ENCODE results near the gene ISL2. TPM values are rescaled to one million over a fixed set of nuclear protein-coding genes. Genes with fewer than 3 reads are reported as not detected.
A peak's percentile ranks its signal among the peaks of the same experiment; 100 is the strongest.
"Not testable (repeated sequence)": the region's sequence is repeated elsewhere in the genome, so short reads cannot be mapped to it uniquely, and the experiment has no call there.

Gene ISL2
- total and polyA plus RNA-seq, 9 donors: 0.04 to 0.19 TPM; not detected in 7

GRCh38 chr15:76310475-76311099, 26.0 kb upstream of the ISL2 start:
- WGBS (ENCODE audit: insufficient coverage): 0% methylated on average over 9 of the region's 16 CpGs
- Histone ChIP-seq H3K27me3 (ENCODE audit: control insufficient read depth, insufficient read depth, low read length) (peaks cover 4% of the 10 kb centered on the region), H3K9me3 (replicated peaks; ENCODE audit: control insufficient read depth, low read depth, low read length) (no peaks in the 10 kb centered on the region), H3K36me3 (ENCODE audit: control insufficient read depth, insufficient read depth, low read length) (no peaks in the 10 kb centered on the region), H3K4me3 (ENCODE audit: low read length) (peak overlapping the region; percentile 87), H3K27ac (ENCODE audit: low read length) (peak overlapping the region; percentile 85), H3K4me1 (ENCODE audit: control insufficient read depth, insufficient read depth, low read length) (peaks cover 6% of the 10 kb centered on the region)
- DNase-seq: peak; percentile 43

GRCh38 chr15:76311100-76311953, 25.2 kb upstream of the ISL2 start, which contains the start of gene ETFA:
TSS of gene ETFA (minus strand) at chr15:76311469. CDS start at chr15:76311388, 81 bp downstream.
- Histone ChIP-seq H3K4me3 (ENCODE audit: low read length) (peak within 1 kb of the TSS; percentile 87), H3K27me3 (ENCODE audit: control insufficient read depth, insufficient read depth, low read length) (peaks cover 4% of the 10 kb centered on the region), H3K4me1 (ENCODE audit: control insufficient read depth, insufficient read depth, low read length) (peaks cover 6% of the 10 kb centered on the region), H3K27ac (ENCODE audit: low read length) (peak within 1 kb of the TSS; percentile 85), H3K9me3 (replicated peaks; ENCODE audit: control insufficient read depth, low read depth, low read length) (no peaks in the 10 kb centered on the region), H3K36me3 (ENCODE audit: control insufficient read depth, insufficient read depth, low read length) (no peaks in the 10 kb centered on the region)
- WGBS (ENCODE audit: insufficient coverage): under 1% methylated on average over 59 of the region's 60 CpGs
- peak; percentile 99 for DNase-seq

- Histone ChIP-seq H3K9me3 (replicated peaks; ENCODE audit: control insufficient read depth, low read depth, low read length) (no peaks in the 10 kb centered on the region), H3K4me3 (ENCODE audit: low read length) (no peak overlapping the region), H3K27me3 (ENCODE audit: control insufficient read depth, insufficient read depth, low read length) (peaks cover 4% of the 10 kb centered on the region), H3K36me3 (ENCODE audit: control insufficient read depth, insufficient read depth, low read length) (no peaks in the 10 kb centered on the region), H3K27ac (ENCODE audit: low read length) (no peak overlapping the region), H3K4me1 (ENCODE audit: control insufficient read depth, insufficient read depth, low read length) (peaks cover 6% of the 10 kb centered on the region)
- WGBS (ENCODE audit: insufficient coverage): 81% methylated on average over 6 of the region's 7 CpGs
- no peak for DNase-seq
Measured at GRCh38 chr15:76312540-76313174, 23.9 kb upstream of the ISL2 start.

GRCh38 chr15:76313175-76313567, 23.4 kb upstream of the ISL2 start:
- not testable (repeated sequence) for DNase-seq; H3K36me3 ChIP-seq (ENCODE audit: control insufficient read depth, insufficient read depth, low read length); H3K27me3 ChIP-seq (ENCODE audit: control insufficient read depth, insufficient read depth, low read length); H3K27ac ChIP-seq (ENCODE audit: low read length); H3K4me1 ChIP-seq (ENCODE audit: control insufficient read depth, insufficient read depth, low read length); H3K4me3 ChIP-seq (ENCODE audit: low read length); H3K9me3 ChIP-seq (replicated peaks; ENCODE audit: control insufficient read depth, low read depth, low read length)
- whole genome bisulfite sequencing (ENCODE audit: insufficient coverage): 90% methylated on average over 4 of the region's 4 CpGs

- DNase-seq: no peak
- H3K27ac ChIP-seq (ENCODE audit: low read length): no peak overlapping the region
- H3K4me3 ChIP-seq (ENCODE audit: low read length): no peak overlapping the region
- peaks cover 4% of the 10 kb centered on the region for H3K27me3 ChIP-seq (ENCODE audit: control insufficient read depth, insufficient read depth, low read length)
- H3K4me1 ChIP-seq (ENCODE audit: control insufficient read depth, insufficient read depth, low read length): peaks cover 6% of the 10 kb centered on the region
- no peaks in the 10 kb centered on the region for H3K9me3 ChIP-seq (replicated peaks; ENCODE audit: control insufficient read depth, low read depth, low read length)
- no CpG with 5 or more reads among the region's 5 CpGs for WGBS (ENCODE audit: insufficient coverage)
- no peaks in the 10 kb centered on the region for H3K36me3 ChIP-seq (ENCODE audit: control insufficient read depth, insufficient read depth, low read length)
Measured at GRCh38 chr15:76313731-76314130, 22.8 kb upstream of the ISL2 start.

GRCh38 chr15:76320012-76320411, 16.6 kb upstream of the ISL2 start:
- Histone ChIP-seq H3K4me3 (ENCODE audit: low read length) (no peak overlapping the region), H3K27ac (ENCODE audit: low read length) (no peak overlapping the region), H3K9me3 (replicated peaks; ENCODE audit: control insufficient read depth, low read depth, low read length) (no peaks in the 10 kb centered on the region), H3K4me1 (ENCODE audit: control insufficient read depth, insufficient read depth, low read length) (no peaks in the 10 kb centered on the region), H3K36me3 (ENCODE audit: control insufficient read depth, insufficient read depth, low read length) (no peaks in the 10 kb centered on the region), H3K27me3 (ENCODE audit: control insufficient read depth, insufficient read depth, low read length) (peaks cover 36% of the 10 kb centered on the region)
- WGBS (ENCODE audit: insufficient coverage): no CpG with 5 or more reads among the region's 6 CpGs
- DNase-seq: no peak

GRCh38 chr15:76321171-76321570, 15.4 kb upstream of the ISL2 start:
- H3K27ac ChIP-seq (ENCODE audit: low read length): no peak overlapping the region

GRCh38 chr15:76321602-76322001, 15.0 kb upstream of the ISL2 start:
- 64% methylated on average over 3 of the region's 5 CpGs for WGBS (ENCODE audit: insufficient coverage)
- Histone ChIP-seq H3K4me1 (ENCODE audit: control insufficient read depth, insufficient read depth, low read length) (no peaks in the 10 kb centered on the region), H3K36me3 (ENCODE audit: control insufficient read depth, insufficient read depth, low read length) (no peaks in the 10 kb centered on the region), H3K9me3 (replicated peaks; ENCODE audit: control insufficient read depth, low read depth, low read length) (no peaks in the 10 kb centered on the region), H3K27ac (ENCODE audit: low read length) (no peak overlapping the region), H3K27me3 (ENCODE audit: control insufficient read depth, insufficient read depth, low read length) (peaks cover 43% of the 10 kb centered on the region), H3K4me3 (ENCODE audit: low read length) (no peak overlapping the region)
- no peak for DNase-seq

More at GRCh38 chr15:76321171-76321570, 15.4 kb upstream of the ISL2 start:
- no peaks in the 10 kb centered on the region for H3K36me3 ChIP-seq (ENCODE audit: control insufficient read depth, insufficient read depth, low read length)
- H3K9me3 ChIP-seq (replicated peaks; ENCODE audit: control insufficient read depth, low read depth, low read length): no peaks in the 10 kb centered on the region
- no peak for DNase-seq
- WGBS (ENCODE audit: insufficient coverage): 37% methylated on average over 2 of the region's 10 CpGs
- H3K27me3 ChIP-seq (ENCODE audit: control insufficient read depth, insufficient read depth, low read length): peaks cover 39% of the 10 kb centered on the region
- H3K4me3 ChIP-seq (ENCODE audit: low read length): no peak overlapping the region
- H3K4me1 ChIP-seq (ENCODE audit: control insufficient read depth, insufficient read depth, low read length): no peaks in the 10 kb centered on the region

- Histone ChIP-seq H3K36me3 (ENCODE audit: control insufficient read depth, insufficient read depth, low read length) (no peaks in the 10 kb centered on the region), H3K4me3 (ENCODE audit: low read length) (no peak overlapping the region), H3K27ac (ENCODE audit: low read length) (no peak overlapping the region), H3K9me3 (replicated peaks; ENCODE audit: control insufficient read depth, low read depth, low read length) (no peaks in the 10 kb centered on the region), H3K27me3 (ENCODE audit: control insufficient read depth, insufficient read depth, low read length) (peaks cover 57% of the 10 kb centered on the region), H3K4me1 (ENCODE audit: control insufficient read depth, insufficient read depth, low read length) (no peaks in the 10 kb centered on the region)
- no CpG with 5 or more reads among the region's 3 CpGs for WGBS (ENCODE audit: insufficient coverage)
- no peak for DNase-seq
Measured at GRCh38 chr15:76324066-76324465, 12.5 kb upstream of the ISL2 start.

- no peaks in the 10 kb centered on the region for H3K36me3 ChIP-seq (ENCODE audit: control insufficient read depth, insufficient read depth, low read length)
- no CpG with 5 or more reads among the region's 2 CpGs for WGBS (ENCODE audit: insufficient coverage)
- no peaks in the 10 kb centered on the region for H3K4me1 ChIP-seq (ENCODE audit: control insufficient read depth, insufficient read depth, low read length)
- H3K27me3 ChIP-seq (ENCODE audit: control insufficient read depth, insufficient read depth, low read length): peaks cover 63% of the 10 kb centered on the region
- no peaks in the 10 kb centered on the region for H3K9me3 ChIP-seq (replicated peaks; ENCODE audit: control insufficient read depth, low read depth, low read length)
- no peak overlapping the region for H3K4me3 ChIP-seq (ENCODE audit: low read length)
- no peak overlapping the region for H3K27ac ChIP-seq (ENCODE audit: low read length)
- no peak for DNase-seq
Measured at GRCh38 chr15:76325704-76326103, 10.9 kb upstream of the ISL2 start.
